Left lung (tissue), 10 donors: ENCODE measurements around the gene MAP3K19. TPM values are rescaled to one million over a fixed set of nuclear protein-coding genes. Genes with fewer than 3 reads are reported as not detected.

Experiments used
- ATAC-seq: fragments of 200-7000 bp; cut with Tn5 transposase; one replicate; pipeline ENCODE4 v1.9.1; 2020; ENCODE audit warnings: moderate library complexity
- DNase-seq, 4 donors: peaks; one replicate each; pipeline ENCODE4 v3.0.0-alpha.2; 2013 to 2020
- H3K27ac ChIP-seq, 2 donors: fragments of 200-600 bp; sonication (generic) in 1 of 2; one replicate each; pipeline versions ENCODE4 v1.5.0 to v1.8.0; 2020 to 2021
- H3K27me3 ChIP-seq, 2 donors: fragments of 200-600 bp; sonication (generic) in 1 of 2; one replicate each; pipeline versions ENCODE4 v1.5.0 to v1.8.0; 2020 to 2021
- H3K36me3 ChIP-seq, 2 donors: fragments of 200-600 bp; sonication (generic) in 1 of 2; one replicate each; pipeline versions ENCODE4 v1.5.0 to v1.8.0; 2020 to 2021
- H3K4me1 ChIP-seq, 2 donors: fragments of 200-600 bp; one replicate each; pipeline ENCODE4 v1.8.0; 2021
- H3K4me3 ChIP-seq, 2 donors: fragments of 200-600 bp; sonication (generic) in 1 of 2; one replicate each; pipeline versions ENCODE4 v1.5.0 to v1.8.0; 2020 to 2021; ENCODE audit warnings: mild to moderate bottlenecking in 1 of 2
- H3K9me3 ChIP-seq, 2 donors: fragments of 200-600 bp; sonication (generic) in 1 of 2; one replicate each; pipeline versions ENCODE4 v1.5.0 to v1.8.0; 2020 to 2021
- intact Hi-C, 2 donors: fragments of 100-400 bp; cut with DNase I; formaldehyde crosslinking; loops; one replicate each; pipeline versions ENCODE4 v1.11.2 to v1.14.2; 2022
- polyA plus RNA-seq, 6 donors: library from polyadenylated mRNA; unstranded; fragments of 120-200 nt; gene quantifications; one replicate each; pipeline ENCODE4 v1.2.1, GENCODE V29; 2013; ENCODE audit not compliant: insufficient read length in 6 of 6
- total RNA-seq, 2 donors: library from RNA; stranded (reverse); fragmentation: NEBNext Ultra II Directional; extraction: Animal tissue kit (Norgen Biotek cat#: 25700); gene quantifications; one replicate each; pipeline ENCODE4 v1.2.1, GENCODE V29; 2021
- TF ChIP-seq, protein P1 (sequence below), 2 donors: fragments of 200-600 bp; sonication (generic) in 1 of 2; IDR thresholded peaks; one replicate each; pipeline versions ENCODE4 v1.5.0 to v1.8.0; 2021; ENCODE audit warnings: antibody characterized with exemption in 2 of 2
- donor health status: DM: no; HTN: yes; CAD: no.
- donor health status: DM: no; HTN: no; CAD: no.

Gene MAP3K19
- total and polyA plus RNA-seq, 8 donors, result 0.79 to 4.8 (median 2.8) TPM; not detected in 1

GRCh38 chr2:135078417-135078816 lies 31.2 kb upstream of the MAP3K19 start:
- peaks cover 0 to 2% of the 10 kb centered on the region in 2 donors for H3K9me3 ChIP-seq
- no peaks in the 10 kb centered on the region for H3K27me3 ChIP-seq
- H3K4me3 ChIP-seq, result no peak overlapping the region
- TF ChIP-seq, protein P1, sequence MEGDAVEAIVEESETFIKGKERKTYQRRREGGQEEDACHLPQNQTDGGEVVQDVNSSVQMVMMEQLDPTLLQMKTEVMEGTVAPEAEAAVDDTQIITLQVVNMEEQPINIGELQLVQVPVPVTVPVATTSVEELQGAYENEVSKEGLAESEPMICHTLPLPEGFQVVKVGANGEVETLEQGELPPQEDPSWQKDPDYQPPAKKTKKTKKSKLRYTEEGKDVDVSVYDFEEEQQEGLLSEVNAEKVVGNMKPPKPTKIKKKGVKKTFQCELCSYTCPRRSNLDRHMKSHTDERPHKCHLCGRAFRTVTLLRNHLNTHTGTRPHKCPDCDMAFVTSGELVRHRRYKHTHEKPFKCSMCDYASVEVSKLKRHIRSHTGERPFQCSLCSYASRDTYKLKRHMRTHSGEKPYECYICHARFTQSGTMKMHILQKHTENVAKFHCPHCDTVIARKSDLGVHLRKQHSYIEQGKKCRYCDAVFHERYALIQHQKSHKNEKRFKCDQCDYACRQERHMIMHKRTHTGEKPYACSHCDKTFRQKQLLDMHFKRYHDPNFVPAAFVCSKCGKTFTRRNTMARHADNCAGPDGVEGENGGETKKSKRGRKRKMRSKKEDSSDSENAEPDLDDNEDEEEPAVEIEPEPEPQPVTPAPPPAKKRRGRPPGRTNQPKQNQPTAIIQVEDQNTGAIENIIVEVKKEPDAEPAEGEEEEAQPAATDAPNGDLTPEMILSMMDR (IDR thresholded peaks at IDR 0.05), result no peak
- no peak overlapping the region for H3K27ac ChIP-seq
- ATAC-seq, result no peak
- intact Hi-C loops, result no loop called here
- DNase-seq, result no peak
- H3K4me1 ChIP-seq, result no peaks in the 10 kb centered on the region
- H3K36me3 ChIP-seq, result peaks cover 0 to 18% of the 10 kb centered on the region in 2 donors

- no peaks in the 10 kb centered on the region for H3K27me3 ChIP-seq
- ATAC-seq, result no peak
Observed at GRCh38 chr2:135076556-135076955, 29.3 kb upstream of the MAP3K19 start.

DNA sequence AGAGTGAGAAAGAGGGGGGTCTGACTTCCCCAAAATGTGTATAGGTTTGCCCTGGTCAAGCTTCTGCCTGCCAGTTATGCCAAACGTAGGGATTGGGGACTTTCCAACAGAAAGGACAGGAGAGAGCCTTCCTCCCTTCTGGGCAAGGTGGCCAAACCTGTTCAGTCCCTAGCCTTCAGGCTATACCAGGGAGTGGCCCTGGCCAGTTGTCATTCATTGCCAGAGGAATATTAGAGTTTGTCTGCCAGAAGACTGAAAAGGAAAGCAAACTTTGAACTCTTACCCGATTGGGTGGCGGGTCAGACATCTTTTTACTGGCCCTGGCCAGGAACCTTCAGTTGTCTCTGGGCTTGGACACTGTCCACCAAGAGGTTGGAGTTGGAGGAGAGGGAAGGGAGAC lies 27.0 kb upstream of the MAP3K19 start:
- Histone ChIP-seq H3K4me1 (no peaks in the 10 kb centered on the region), H3K27ac (no peak overlapping the region), H3K4me3 (no peak overlapping the region), H3K27me3 (no peaks in the 10 kb centered on the region), H3K9me3 (peaks cover 0 to 29% of the 10 kb centered on the region in 2 donors), H3K36me3 (peaks cover 0 to 10% of the 10 kb centered on the region in 2 donors)
- no peak for DNase-seq
- peak; percentile 49 for ATAC-seq
- intact Hi-C loops, result no loop called here
- TF ChIP-seq, protein P1 (IDR thresholded peaks at IDR 0.05), result no peak

More at GRCh38 chr2:135076556-135076955, 29.3 kb upstream of the MAP3K19 start:
- H3K4me1 ChIP-seq, result no peaks in the 10 kb centered on the region
- peaks cover 0 to 9% of the 10 kb centered on the region in 2 donors for H3K36me3 ChIP-seq
- H3K4me3 ChIP-seq, result no peak overlapping the region
- H3K9me3 ChIP-seq, result peaks cover 0 to 17% of the 10 kb centered on the region in 2 donors
- DNase-seq, result no peak
- no peak overlapping the region for H3K27ac ChIP-seq
- intact Hi-C loops, result no loop called here
- TF ChIP-seq, protein P1 (IDR thresholded peaks at IDR 0.05), result no peak

- Histone ChIP-seq H3K9me3 (peaks cover 0 to 29% of the 10 kb centered on the region in 2 donors), H3K36me3 (peaks cover 0 to 8% of the 10 kb centered on the region in 2 donors), H3K4me1 (no peaks in the 10 kb centered on the region), H3K27ac (no peak overlapping the region), H3K27me3 (no peaks in the 10 kb centered on the region), H3K4me3 (no peak overlapping the region)
- no peak for ATAC-seq
- TF ChIP-seq, protein P1 (IDR thresholded peaks at IDR 0.05), result no peak
- DNase-seq, result no peak
- intact Hi-C loops, result no loop called here
Observed at GRCh38 chr2:135072125-135072997, 25.1 kb upstream of the MAP3K19 start.

DNA sequence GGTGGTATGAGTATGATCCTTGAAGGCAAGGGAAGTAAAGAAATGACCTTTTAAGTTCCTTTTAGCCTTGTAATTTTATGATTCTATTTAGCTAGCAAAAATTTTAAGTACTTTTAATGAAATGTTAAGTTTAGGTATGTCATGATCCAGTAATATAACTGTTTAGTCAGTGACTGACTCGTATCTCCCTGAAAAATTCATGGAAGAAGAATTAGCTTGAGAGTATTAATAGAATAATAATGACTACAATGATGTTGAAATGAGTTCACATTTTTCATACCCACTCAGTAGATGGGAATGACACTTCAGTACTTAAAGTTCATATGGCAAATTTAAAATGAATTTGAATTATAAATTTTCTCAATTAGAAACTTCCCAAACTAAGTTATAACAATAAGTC lies 19.5 kb upstream of the MAP3K19 start:
- H3K27ac ChIP-seq, result no peak overlapping the region
- ATAC-seq, result no peak
- H3K4me3 ChIP-seq, result no peak overlapping the region
- no peak for DNase-seq
- H3K36me3 ChIP-seq, result peaks cover 0 to 21% of the 10 kb centered on the region in 2 donors
- H3K4me1 ChIP-seq, result no peaks in the 10 kb centered on the region
- intact Hi-C loops, result no loop called here
- TF ChIP-seq, protein P1 (IDR thresholded peaks at IDR 0.05), result no peak
- peaks cover 0 to 13% of the 10 kb centered on the region in 2 donors for H3K9me3 ChIP-seq
- no peaks in the 10 kb centered on the region for H3K27me3 ChIP-seq
